IPS-15b (cell line): ENCODE measurements around the gene ELFN1.

Source experiments
- H3K27me3 ChIP-seq: one replicate; pipeline ENCODE4 v1.6.1; 2013; ENCODE audit warnings: low read length; ENCODE audit not compliant: control insufficient read depth, insufficient read depth
- H3K36me3 ChIP-seq: one replicate; pipeline ENCODE4 v1.6.1; 2013; ENCODE audit warnings: low read length; ENCODE audit not compliant: control insufficient read depth, insufficient read depth
- H3K4me1 ChIP-seq: one replicate; pipeline ENCODE4 v1.6.1; 2013; ENCODE audit warnings: mild to moderate bottlenecking, low read length; ENCODE audit not compliant: control insufficient read depth, insufficient read depth
- H3K4me3 ChIP-seq: one replicate; pipeline ENCODE4 v1.5.1; 2013; ENCODE audit warnings: low read depth, low read length
- H3K9ac ChIP-seq: one replicate; pipeline ENCODE4 v1.6.1; 2013; ENCODE audit warnings: low read depth, mild to moderate bottlenecking, low read length
- H3K9me3 ChIP-seq: one replicate; pipeline ENCODE4 v1.6.1; 2013; ENCODE audit warnings: mild to moderate bottlenecking, low read length; ENCODE audit not compliant: control insufficient read depth, insufficient read depth

ELFN1 gene

GRCh38 chr7:1645071-1645409, 25.0 kb upstream of the ELFN1 start:
- H3K4me1 ChIP-seq, result no peaks in the 10 kb centered on the region
- no peaks in the 10 kb centered on the region for H3K27me3 ChIP-seq

GRCh38 chr7:1645476-1645875, 24.6 kb upstream of the ELFN1 start:
- no peaks in the 10 kb centered on the region for H3K9me3 ChIP-seq
- H3K27me3 ChIP-seq, result no peaks in the 10 kb centered on the region
- no peaks in the 10 kb centered on the region for H3K36me3 ChIP-seq
- H3K9ac ChIP-seq, result no peak overlapping the region
- H3K4me3 ChIP-seq, result no peak overlapping the region
- H3K4me1 ChIP-seq, result no peaks in the 10 kb centered on the region

More at GRCh38 chr7:1645071-1645409, 25.0 kb upstream of the ELFN1 start:
- no peak overlapping the region for H3K4me3 ChIP-seq
- H3K9ac ChIP-seq, result no peak overlapping the region
- H3K9me3 ChIP-seq, result no peaks in the 10 kb centered on the region
- no peaks in the 10 kb centered on the region for H3K36me3 ChIP-seq

GRCh38 chr7:1646391-1646790, 23.7 kb upstream of the ELFN1 start:
- Histone ChIP-seq H3K27me3 (no peaks in the 10 kb centered on the region), H3K9ac (no peak overlapping the region), H3K4me1 (no peaks in the 10 kb centered on the region), H3K36me3 (no peaks in the 10 kb centered on the region), H3K9me3 (no peaks in the 10 kb centered on the region), H3K4me3 (no peak overlapping the region)

- Histone ChIP-seq H3K9ac (no peak overlapping the region), H3K27me3 (no peaks in the 10 kb centered on the region), H3K4me1 (no peaks in the 10 kb centered on the region), H3K36me3 (no peaks in the 10 kb centered on the region), H3K4me3 (no peak overlapping the region), H3K9me3 (no peaks in the 10 kb centered on the region)
Measured at GRCh38 chr7:1646957-1647891, 22.9 kb upstream of the ELFN1 start.

- Histone ChIP-seq H3K4me3 (no peak overlapping the region), H3K9ac (no peak overlapping the region), H3K9me3 (no peaks in the 10 kb centered on the region), H3K4me1 (no peaks in the 10 kb centered on the region), H3K36me3 (no peaks in the 10 kb centered on the region), H3K27me3 (no peaks in the 10 kb centered on the region)
Measured at GRCh38 chr7:1647961-1648672, 22.0 kb upstream of the ELFN1 start.

GRCh38 chr7:1649751-1650326, 20.2 kb upstream of the ELFN1 start:
- Histone ChIP-seq H3K27me3 (no peaks in the 10 kb centered on the region), H3K9ac (no peak overlapping the region), H3K36me3 (no peaks in the 10 kb centered on the region), H3K9me3 (no peaks in the 10 kb centered on the region), H3K4me3 (no peak overlapping the region), H3K4me1 (no peaks in the 10 kb centered on the region)

GRCh38 chr7:1650363-1651030, 19.6 kb upstream of the ELFN1 start:
- H3K9ac ChIP-seq, result no peak overlapping the region
- no peaks in the 10 kb centered on the region for H3K9me3 ChIP-seq
- H3K27me3 ChIP-seq, result no peaks in the 10 kb centered on the region
- H3K4me3 ChIP-seq, result no peak overlapping the region
- no peaks in the 10 kb centered on the region for H3K4me1 ChIP-seq
- no peaks in the 10 kb centered on the region for H3K36me3 ChIP-seq

GRCh38 chr7:1651031-1651446, 19.0 kb upstream of the ELFN1 start:
- no peaks in the 10 kb centered on the region for H3K27me3 ChIP-seq
- H3K9me3 ChIP-seq, result no peaks in the 10 kb centered on the region
- H3K4me3 ChIP-seq, result no peak overlapping the region
- no peaks in the 10 kb centered on the region for H3K36me3 ChIP-seq
- H3K9ac ChIP-seq, result no peak overlapping the region
- H3K4me1 ChIP-seq, result no peaks in the 10 kb centered on the region

GRCh38 chr7:1651891-1652290, 18.2 kb upstream of the ELFN1 start:
- no peaks in the 10 kb centered on the region for H3K9me3 ChIP-seq
- H3K4me3 ChIP-seq, result no peak overlapping the region

GRCh38 chr7:1653500-1653899, 16.6 kb upstream of the ELFN1 start:
- no peaks in the 10 kb centered on the region for H3K4me1 ChIP-seq
- no peak overlapping the region for H3K4me3 ChIP-seq
- H3K36me3 ChIP-seq, result no peaks in the 10 kb centered on the region
- no peaks in the 10 kb centered on the region for H3K27me3 ChIP-seq
- H3K9ac ChIP-seq, result no peak overlapping the region
- no peaks in the 10 kb centered on the region for H3K9me3 ChIP-seq

More at GRCh38 chr7:1651891-1652290, 18.2 kb upstream of the ELFN1 start:
- H3K4me1 ChIP-seq, result no peaks in the 10 kb centered on the region
- H3K9ac ChIP-seq, result no peak overlapping the region
- no peaks in the 10 kb centered on the region for H3K27me3 ChIP-seq
- H3K36me3 ChIP-seq, result no peaks in the 10 kb centered on the region

- Histone ChIP-seq H3K27me3 (no peaks in the 10 kb centered on the region), H3K36me3 (no peaks in the 10 kb centered on the region), H3K4me1 (no peaks in the 10 kb centered on the region), H3K4me3 (no peak overlapping the region), H3K9ac (no peak overlapping the region), H3K9me3 (no peaks in the 10 kb centered on the region)
Measured at GRCh38 chr7:1654111-1654510, 16.0 kb upstream of the ELFN1 start.
